HG02943 (cell line): ENCODE results near the gene ECEL1.

ENCODE experiments used
- ATAC-seq: cut with Tn5 transposase; IDR thresholded peaks from one replicate; pipeline ENCODE4 v1.9.1; 2021; ENCODE audit warnings: mild to moderate bottlenecking, low read depth, moderate library complexity; ENCODE audit not compliant: unreplicated experiment

Gene ECEL1

DNA sequence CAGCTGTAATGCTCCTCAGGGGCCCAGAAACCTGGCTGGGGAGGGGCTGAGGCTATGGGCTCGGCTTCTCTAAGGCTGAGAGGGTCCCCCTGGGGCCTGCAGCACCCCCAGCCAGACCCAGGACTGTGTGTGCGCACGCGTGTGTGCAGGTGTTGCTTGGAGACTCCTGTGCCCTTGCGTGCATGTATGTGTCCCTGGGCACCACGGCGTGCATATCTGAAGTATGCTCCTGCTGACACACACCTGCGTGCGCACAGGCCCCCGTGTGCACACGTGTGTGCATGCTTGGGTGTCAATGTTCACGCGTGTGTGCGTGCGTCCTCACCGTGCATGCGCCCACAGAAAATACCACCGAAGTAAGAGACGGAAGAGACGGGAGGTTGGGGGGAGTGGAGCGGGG lies 14.9 kb upstream of the ECEL1 start:
- ATAC-seq = no peak

DNA sequence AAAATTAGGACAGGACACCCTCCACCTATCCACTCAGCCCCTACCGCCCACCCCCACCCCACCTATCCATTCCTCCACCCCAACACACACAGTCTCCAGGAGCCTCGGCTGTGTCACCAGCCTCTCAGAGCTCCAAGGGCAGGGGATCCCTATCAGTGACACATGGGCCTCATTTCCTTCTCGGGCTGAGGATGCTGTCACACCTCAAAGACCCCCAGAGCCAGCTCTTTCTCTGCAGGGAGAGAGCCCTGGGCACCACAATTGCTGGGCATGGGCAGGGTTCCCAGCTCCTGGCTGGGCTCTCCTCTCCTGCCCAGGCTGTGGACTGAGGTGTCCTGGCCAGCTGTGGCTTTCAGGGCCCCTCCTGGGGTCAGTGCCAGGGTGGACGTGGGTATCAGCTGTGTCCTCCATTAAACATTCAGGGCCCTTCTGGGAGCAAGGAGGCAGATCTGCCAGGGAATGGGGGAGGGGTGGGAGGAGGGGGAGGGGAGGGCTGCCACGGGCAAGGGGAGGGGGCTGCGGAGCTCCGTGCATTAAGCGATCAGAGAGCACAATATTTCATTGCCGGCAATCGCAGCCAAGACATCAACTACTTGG lies 14.3 kb upstream of the ECEL1 start:
- no peak for ATAC-seq

DNA sequence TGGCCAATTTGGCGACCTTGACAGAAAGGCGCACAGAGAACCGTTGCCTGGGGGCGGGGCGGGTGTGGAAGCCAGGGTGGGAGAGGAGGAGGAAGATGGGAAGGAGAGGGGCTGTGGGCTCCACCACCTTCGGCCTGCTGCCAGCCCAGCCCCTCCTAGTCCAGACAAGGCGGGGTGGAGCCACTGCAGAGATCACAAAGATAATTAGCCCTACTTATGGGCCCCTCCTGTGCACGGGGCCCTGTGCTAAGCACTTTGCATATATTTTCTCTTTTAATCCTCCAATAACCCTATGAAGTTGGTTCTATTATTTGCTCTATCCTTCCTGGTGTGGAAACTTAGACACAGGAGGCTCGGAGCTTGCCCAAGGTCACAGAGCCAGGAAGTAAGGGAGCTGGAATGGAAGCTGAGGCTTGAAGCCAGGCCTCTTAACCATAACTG lies 13.7 kb upstream of the ECEL1 start:
- ATAC-seq = no peak

DNA sequence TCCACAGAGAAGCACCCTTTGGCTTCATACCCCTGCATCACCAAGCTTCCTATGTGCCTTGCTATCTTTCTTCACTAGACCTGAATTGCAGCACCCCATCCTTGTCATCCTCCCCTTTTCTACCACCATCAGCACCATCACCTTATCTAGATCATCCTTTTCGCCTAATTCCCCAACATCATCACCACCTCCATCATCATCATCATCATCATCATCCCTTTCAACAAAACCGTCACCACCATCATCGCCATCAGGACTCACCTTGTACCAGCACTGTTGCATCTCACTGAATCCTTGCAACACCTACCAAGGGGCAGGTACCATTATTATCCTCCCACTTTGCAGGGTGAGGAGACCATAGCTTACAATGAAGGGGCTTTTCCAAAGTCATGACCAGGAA lies 10.8 kb upstream of the ECEL1 start:
- no peak for ATAC-seq

DNA sequence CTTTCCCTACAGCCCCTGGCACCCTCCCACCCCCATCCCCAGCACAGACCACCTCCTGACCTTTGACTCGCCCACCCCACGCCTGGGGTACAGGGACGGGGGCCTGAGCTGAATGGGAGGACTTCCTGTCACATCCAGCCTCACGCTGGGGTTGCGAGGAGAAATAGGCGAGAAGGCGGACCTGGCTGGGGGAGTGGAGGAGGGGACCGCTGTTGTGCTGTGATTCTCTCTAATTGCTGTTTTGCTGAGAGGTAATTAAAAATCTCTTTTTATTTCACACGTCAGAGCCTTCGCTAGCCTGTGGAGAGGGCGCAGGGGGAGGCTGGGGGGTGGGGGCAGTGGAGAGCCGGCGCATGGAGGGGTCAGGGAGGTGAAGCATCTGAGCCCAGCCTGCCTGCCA lies 9.7 kb upstream of the ECEL1 start:
- ATAC-seq = no peak

DNA sequence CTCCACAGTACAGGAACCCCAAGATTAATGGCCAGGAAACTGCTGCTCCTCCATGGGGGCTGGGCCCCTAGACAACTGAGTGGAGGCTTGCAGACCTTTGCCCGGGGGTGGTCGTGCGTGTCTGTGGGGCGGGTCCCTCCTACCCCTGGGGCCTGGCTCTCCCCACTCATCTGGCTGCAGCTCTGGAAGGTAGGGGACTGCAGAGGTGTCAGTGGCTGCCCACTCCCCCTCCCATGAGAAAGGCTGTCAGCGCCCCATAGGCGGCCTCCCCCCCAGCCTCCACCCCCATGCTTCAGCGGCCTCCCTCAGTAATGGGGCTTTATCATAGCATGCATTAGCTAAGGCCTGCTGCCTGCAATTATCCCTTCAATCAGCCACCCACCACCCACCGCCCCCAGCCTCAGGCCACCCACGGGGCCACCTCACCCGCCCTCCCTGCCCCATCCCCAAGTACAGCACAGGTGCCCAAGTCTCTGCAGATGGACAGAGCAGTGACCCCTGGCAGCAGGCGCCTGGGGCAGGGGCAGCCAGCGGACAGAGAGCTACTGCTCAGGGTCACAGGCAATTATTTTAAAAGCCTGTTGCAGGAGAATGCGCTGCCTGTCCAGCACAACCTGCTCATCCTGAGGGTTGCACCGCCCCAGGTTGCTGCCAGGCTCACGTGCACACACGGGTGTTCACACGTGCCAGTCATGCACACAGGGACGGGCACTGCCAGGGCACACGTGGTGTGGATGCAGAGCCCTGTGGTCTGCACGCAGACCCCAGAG lies 9.1 kb upstream of the ECEL1 start:
- no peak for ATAC-seq

DNA sequence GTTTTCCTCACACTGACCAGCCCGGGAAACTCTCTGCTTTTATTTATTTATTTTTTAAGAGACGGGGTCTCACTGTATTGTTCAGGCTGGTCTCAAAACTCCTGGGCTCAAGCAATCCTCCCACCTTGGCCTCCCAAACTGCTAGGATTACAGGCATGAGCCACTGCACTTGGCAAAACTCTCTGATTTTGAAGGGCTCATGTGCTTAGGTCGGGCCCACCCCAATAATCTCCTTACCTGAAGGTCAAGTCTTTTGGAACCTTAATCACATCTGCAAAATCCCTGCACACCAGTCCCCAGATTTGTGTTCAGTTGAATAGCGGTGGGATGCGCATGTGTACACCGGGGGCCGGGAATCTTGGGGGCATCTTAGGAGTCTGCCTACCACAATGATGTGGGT lies 7.7 kb upstream of the ECEL1 start:
- ATAC-seq = no peak

DNA sequence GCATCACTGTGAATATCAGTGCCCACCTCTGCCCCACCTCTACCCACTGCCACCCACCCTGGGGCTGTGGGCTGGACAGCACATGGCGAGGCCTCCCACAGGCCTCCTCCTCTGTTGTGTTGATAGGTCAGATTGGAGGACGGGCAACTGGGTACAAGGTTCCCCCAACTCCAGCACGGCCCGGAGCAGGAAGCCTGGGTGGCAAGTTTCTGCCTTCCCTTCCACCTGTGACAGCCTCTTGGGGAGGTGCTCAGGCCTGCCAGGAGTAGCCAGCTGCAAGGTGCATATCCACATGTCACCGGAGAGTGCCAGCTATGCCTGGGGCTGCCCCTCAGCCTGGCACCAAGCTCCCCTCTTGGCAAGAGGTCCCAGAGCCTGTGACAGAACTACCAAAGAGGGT lies 6.9 kb upstream of the ECEL1 start:
- ATAC-seq = no peak

DNA sequence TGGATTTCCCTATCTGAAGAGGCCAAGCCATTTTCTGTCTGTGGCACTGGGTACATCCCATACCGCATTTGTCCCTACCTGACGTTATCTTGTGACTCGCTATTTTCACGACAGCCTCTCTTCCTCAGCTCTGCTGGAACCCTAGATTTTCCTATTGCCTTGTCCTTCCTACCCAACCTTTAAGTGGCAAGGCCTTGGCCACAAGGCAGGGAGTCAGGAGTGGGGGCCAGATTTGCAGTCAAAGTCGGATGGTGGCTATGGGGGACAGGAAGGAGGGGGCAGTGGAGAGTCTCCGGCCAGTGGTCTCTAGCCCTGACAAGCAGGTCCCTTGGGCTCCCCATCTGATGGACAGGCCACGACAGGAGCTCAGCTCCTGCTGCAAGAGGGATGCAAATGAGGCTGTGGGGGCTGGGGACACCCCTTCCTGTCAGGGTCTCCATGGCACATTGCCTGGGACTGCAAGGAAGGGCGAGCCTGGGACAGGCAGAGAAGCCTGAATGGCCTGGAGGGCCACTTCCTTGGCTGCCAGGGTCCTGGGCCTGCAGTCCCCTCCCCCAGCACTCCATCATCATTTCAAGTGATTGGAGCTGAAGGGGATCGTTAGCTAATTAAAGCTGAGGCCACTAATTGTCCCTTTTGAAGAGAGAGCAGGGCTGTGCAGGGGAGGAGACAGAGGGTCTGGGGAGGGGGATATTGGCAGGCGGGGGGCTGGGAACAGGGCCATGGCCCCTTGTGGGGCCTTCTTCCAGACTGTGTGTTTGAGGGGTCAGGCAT lies 6.3 kb upstream of the ECEL1 start:
- ATAC-seq = no peak

DNA sequence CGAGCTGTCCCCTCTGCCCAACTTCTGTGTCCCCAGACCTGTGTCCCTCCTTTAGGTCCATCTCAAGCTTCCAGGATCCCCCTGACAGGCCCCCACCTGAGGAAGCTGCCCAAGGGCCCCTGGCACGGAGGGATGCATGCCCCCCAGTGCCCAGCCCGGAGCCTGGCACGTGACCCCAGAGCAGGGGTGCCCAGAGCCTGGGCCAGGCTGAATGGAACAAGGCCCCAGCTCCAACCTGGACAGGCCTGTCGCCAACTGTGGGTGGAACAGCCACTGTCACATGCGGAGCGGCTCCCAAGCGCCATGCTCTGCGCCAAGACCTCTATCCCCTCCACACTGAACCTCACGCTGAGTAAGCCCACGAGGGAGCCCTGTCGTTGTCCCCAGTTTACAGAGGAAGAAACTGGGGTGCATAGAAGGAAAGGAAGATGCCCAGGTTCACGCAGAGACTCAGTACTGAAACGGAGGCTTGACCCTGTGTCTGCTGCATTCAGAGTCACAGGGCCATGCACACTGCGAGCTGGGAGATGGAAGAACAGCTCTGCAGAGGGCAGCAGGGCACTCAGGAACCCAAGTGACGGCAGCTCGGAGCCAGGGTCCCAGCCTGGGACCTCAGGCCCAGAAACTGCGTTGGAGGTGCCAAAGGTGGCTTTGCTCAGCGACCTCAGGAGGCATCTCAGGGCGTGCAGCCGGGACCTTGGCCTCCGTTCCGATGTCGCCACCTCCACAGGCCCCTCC lies 5.5 kb upstream of the ECEL1 start:
- ATAC-seq = no peak

DNA sequence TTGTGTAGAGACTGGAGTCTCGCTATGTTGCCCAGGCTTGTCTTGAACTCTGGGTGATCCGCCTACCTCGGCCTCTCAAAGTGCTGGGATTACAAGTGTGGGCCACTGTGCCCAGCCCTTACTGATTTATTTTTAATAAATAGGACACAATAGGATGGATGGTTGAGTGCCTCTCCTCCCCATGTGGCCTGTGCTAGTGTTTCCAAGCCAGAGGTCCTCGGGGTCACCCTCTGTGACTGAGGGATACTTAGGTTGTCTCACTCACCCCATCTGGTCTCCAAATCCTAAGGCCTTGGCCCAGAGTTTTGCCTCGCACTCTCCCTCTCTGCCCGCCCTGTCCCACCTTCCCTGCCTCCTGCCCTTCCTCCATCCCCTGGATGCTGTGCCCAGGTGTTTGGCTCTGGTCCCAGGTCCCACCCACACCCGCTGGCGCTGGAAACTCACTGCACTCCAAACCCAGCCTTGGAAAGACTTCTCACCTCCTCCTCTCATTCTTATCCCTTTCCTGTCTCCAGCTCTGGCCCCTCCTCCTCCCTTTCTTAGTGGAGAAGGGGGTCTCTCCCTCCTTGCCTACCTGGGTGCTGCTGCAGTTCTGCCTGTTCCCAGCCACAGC lies 4.7 kb upstream of the ECEL1 start:
- no peak for ATAC-seq

DNA sequence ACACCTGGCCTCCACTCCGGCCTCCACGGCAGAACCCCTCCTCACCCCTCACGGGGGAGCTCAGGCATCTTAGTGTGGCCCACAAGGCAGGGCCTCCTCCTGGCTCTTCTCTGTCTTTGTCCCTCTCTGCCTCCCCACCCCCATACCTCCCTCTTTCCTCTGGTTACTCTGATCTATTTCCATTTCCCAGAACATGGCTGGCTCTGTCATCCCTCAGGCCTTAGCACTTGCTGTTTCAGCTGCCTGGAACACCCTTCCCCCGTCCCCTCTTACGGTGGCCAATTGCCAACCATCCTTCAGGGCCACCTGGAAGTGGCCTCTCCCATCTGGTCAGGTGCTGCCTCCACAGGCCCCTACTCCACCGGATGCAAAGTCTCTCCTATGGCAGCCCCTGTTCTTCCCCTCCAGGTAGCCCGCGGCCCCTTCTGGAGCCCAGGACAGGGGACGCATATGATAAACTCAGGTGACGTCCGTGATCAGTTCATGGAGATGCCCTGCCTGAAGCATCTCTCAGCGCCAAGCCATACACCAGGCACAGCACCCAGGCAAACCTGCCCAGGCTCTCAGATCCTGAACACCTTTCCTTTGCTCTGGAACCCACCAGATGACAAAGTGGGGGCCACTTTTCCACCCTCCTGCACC lies 3.6 kb upstream of the ECEL1 start:
- no peak for ATAC-seq

DNA sequence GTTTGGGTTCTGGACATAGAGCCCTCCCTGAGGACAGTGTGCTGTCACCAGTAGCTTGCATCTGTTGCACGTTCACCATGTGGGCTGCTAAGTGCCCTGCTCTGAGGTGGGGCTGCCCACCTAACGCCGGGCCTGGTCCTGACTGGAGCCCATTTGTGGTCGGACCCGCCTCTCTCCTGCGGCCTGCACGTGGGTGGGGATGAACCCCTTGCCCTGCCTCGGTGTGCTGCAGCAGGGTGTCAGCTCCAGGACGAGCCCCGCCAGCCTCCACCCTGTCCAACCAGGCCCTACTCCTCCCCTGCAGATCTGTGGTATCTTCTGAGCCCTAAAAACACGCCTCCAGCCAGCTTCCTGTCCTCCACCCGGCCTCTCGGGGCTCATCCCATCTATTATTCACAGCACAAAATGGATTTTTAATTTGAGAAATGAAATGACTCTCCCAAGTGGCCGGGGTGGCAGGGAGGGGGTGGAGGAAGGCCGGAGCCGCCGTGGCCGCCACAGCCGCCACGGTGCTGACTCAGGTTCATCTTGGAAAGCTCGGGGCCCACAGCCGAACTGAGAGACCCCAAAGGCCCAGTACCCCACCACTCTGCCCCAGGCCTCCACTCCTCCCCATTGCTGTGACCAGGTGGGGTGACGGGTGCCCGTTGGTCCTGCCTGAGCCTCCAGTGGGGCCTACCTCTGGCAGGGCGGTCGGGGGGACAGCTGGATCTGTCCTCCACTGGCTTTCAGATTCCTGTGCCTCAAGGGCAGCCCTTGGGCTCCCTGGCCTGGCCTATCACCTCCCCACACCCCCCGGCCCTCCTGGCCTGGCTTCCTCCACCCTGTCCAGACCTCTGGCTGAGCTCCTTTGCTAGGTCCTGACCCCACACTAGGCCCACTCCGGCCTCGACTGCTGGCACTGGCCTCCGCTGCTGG lies 2.8 kb upstream of the ECEL1 start:
- ATAC-seq = no peak

DNA sequence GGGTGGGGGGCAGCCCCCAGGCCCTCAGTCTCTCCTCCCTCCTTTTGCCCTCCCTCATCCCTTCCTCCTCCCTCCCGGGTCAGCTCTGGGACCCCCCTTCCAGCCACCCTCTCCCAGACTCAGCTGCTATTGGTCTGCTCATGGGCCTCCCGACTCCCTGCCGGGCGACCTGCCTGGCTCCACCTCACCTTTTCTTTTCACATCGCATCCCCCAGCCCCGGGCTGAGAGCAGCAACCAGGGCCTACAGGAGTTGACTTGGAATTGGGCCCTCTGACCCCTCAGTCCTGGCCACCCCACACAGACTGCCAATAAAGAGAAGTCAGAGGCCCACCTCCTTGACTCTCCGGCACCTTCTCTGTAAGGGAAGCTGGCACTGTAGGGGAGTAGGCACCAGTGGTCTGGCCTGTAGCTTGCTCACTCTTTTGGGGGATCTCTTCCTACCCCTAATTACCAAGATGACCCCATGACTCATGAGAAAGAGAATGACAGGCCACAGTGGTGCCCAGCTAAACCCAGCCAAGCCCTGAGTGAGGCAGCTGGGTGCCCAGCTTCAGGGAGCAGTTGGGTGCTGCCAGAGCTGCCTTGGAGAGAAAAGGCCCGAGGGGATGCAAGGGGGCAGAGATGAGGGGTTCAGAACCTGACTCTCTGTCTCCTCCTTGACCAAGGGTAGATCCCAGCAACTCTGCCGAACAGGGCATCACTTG lies 2.0 kb upstream of the ECEL1 start:
- no peak for ATAC-seq

DNA sequence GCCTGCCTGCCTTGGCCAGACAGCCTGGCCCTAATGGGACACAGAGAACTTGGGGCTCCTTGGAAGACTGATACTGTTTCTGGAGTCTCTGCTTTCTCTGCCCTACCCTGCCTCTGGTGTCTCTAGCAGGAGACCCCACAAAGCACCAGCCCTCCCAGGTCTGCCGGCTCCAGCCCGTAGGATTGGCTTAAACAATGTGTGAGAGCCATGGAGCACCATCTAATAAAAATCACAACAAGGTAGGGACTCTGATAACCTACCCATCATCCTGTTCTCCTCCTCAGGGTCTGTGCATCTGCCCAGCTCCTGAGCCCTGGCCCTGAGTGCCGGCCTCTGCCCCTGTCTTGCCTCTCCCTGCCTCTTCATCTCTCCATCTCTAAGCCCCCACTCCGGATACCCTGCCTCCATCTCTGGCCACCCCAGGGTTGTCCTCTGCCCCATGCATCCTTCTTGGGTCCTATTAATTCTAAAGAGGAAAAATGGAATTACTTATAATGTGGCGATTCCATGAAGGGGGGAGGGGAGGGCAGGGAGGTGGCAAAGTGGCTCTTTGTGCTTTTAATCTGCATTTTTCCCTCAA lies 1.2 kb upstream of the ECEL1 start:
- no peak for ATAC-seq

DNA sequence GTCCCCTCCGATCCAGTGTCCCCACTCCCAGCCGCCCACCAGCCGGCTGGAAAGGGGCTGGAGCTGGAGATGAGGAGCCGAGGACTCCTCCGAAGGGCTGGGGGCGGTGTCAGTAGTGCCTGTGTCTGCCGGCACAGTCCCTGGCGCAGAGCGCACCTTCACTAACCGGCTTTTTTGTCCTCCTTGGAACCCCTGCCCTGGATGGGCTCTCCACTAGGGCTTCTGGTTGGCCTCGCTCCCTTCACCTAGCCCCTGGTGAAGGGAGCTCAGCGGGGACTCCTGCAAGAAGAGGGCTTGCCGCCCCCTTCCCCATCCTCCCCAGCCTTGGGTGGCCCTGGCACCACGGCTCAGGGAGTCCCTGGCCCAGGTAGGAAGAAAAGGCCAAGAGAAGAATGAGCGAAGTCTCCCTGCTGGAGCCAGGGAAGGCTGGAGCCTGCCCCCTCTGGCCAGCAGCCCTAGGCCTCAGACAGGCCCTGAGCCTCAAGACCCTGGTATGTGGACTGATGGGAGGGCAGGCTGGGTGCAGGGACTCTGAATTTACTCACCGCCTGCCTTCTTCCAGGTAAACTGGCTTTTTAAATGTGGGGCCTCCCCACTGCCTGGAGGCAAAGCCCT lies 570 bp upstream of the ECEL1 start:
- ATAC-seq = no peak

DNA sequence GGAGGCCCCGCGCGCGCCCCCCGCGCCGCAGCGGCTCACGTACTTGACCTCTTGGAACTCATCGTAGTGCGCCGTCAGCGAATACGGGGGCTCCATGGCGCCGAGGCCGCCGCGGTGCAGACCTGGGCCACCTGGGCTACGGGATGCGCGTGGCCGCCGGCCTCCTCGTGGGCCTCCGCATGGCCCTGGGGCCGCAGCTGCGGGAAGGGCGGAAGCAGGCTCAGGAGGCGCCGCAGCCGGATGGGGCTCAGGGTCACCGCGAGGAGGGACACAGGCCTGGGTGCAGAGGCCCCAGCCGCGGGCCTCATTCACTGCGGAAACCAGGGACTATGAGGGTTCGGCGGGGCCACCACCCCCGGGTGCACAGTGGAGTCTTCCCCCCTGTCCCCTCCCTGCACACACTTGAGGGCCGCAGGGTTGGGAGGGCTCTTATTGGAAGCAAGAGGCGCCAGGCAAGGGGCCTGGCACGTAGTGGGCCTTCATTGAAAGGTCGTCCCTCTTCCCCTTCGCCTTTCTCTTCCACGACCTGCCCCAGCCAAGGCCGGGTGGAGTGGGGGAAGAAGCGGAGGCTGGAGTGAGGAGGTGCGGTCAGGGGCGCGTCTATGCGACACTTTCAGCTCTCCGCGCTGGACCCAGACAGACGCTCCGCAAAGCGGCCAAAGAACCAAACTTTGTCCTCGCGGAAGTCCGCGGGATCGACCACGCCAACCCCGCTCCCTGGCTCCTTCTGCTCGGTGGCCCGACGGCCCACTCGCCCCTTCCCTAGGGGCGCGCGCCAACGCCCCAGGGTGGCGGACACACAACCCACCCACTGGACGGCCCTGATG lies 863 bp downstream of the ECEL1 start:
- no peak for ATAC-seq
